Psoas muscle (tissue), 8 donors: ENCODE data around the gene L2HGDH. TPM values are rescaled to one million over a fixed set of nuclear protein-coding genes. Genes with fewer than 3 reads are reported as not detected.

Source experiments
- ATAC-seq, 4 donors: fragments of 200-7000 bp; cut with Tn5 transposase; one replicate each; pipeline ENCODE4 v1.9.1; 2020; ENCODE audit warnings: moderate library complexity in 3 of 4, mild to moderate bottlenecking in 2 of 4
- DNase-seq, 2 donors: peaks; one replicate each; pipeline ENCODE4 v3.0.0-alpha.2; 2020
- H3K27ac ChIP-seq: fragments of 200-600 bp; one replicate; pipeline ENCODE4 v1.8.0; 2022
- H3K27me3 ChIP-seq, 3 donors: fragments of 200-600 bp in 1 of 3; one replicate each; pipeline versions ENCODE4 v1.6.1 to v1.8.0; 2013 to 2022; ENCODE audit warnings: low read length in 2 of 3, mild to moderate bottlenecking in 2 of 3, moderate library complexity in 1 of 3; ENCODE audit not compliant: insufficient read depth in 3 of 3
- H3K36me3 ChIP-seq, 2 donors: fragments of 200-600 bp in 1 of 2; one replicate each; pipeline versions ENCODE4 v1.6.1 to v1.8.0; 2013 to 2022; ENCODE audit warnings: low read depth in 1 of 2, mild to moderate bottlenecking in 1 of 2, moderate library complexity in 1 of 2; ENCODE audit not compliant: insufficient read depth in 1 of 2
- H3K4me1 ChIP-seq: fragments of 200-600 bp; one replicate; pipeline ENCODE4 v1.8.0; 2022
- H3K4me3 ChIP-seq: fragments of 200-600 bp; one replicate; pipeline ENCODE4 v1.8.0; 2022; ENCODE audit warnings: mild to moderate bottlenecking
- H3K9me3 ChIP-seq: fragments of 200-600 bp; one replicate; pipeline ENCODE4 v1.8.0; 2022
- WGBS, 3 donors: extraction: QIAGEN DNeasy Blood & Tissue Kit; methylation state at CpG; one replicate each; pipeline versions ENCODE4 v1.1.6 to v1.1.7; 2013; 5-methylcytosine and 5-hydroxymethylcytosine counted together
- intact Hi-C, 2 donors: fragments of 100-400 bp; cut with DNase I; formaldehyde crosslinking; loops; one replicate each; pipeline versions ENCODE4 v1.11.0 to v1.14.2; 2022
- polyA plus RNA-seq, 3 donors: library from polyadenylated mRNA; stranded (reverse); fragments of 200-250 nt; gene quantifications; one replicate each; pipeline ENCODE4 v1.2.3, GENCODE V29; 2013
- total RNA-seq, 4 donors: library from RNA; stranded (reverse); fragmentation: NEBNext Ultra II Directional in 2 of 4; extraction: Animal tissue kit (Norgen Biotek cat#: 25700) in 2 of 4; gene quantifications; one replicate each; pipeline versions ENCODE4 v1.2.1 to v1.2.4, GENCODE V29; 2021 to 2023
- TF ChIP-seq, protein P1 (sequence below): fragments of 200-600 bp; IDR thresholded peaks from one replicate; pipeline ENCODE4 v1.8.0; 2022; ENCODE audit warnings: antibody characterized with exemption
- donor health status: healthy with polysubstance abuse.
- donor health status: DM: no; HTN: no; CAD: no; lungs with moderate emphysema.
- donor health status: Bipolar disorder and iron deficiency.
- donor health status: healthy.
- donor health status: DM: yes; HTN: yes; CAD: no.
- donor health status: DM: no; HTN: no; CAD: no.
- donor health status: DM: no; HTN: no; CAD: no.
- donor health status: DM: yes; HTN: yes; CAD: no.

The L2HGDH gene
- total and polyA plus RNA-seq, 7 donors, result 3.5 to 10.9 (median 10.0) TPM

GRCh38 chr14:50333014-50333509 lies 21.0 kb upstream of the L2HGDH start:
- peak; percentile 47 to 69 (median 63) for ATAC-seq
- Histone ChIP-seq H3K9me3 (no peaks in the 10 kb centered on the region), H3K4me3 (no peak overlapping the region), H3K4me1 (peaks cover 14% of the 10 kb centered on the region), H3K27me3 (no peaks in the 10 kb centered on the region), H3K27ac (no peak overlapping the region), H3K36me3 (peaks cover 0 to 27% of the 10 kb centered on the region in 2 donors)
- TF ChIP-seq, protein P1, sequence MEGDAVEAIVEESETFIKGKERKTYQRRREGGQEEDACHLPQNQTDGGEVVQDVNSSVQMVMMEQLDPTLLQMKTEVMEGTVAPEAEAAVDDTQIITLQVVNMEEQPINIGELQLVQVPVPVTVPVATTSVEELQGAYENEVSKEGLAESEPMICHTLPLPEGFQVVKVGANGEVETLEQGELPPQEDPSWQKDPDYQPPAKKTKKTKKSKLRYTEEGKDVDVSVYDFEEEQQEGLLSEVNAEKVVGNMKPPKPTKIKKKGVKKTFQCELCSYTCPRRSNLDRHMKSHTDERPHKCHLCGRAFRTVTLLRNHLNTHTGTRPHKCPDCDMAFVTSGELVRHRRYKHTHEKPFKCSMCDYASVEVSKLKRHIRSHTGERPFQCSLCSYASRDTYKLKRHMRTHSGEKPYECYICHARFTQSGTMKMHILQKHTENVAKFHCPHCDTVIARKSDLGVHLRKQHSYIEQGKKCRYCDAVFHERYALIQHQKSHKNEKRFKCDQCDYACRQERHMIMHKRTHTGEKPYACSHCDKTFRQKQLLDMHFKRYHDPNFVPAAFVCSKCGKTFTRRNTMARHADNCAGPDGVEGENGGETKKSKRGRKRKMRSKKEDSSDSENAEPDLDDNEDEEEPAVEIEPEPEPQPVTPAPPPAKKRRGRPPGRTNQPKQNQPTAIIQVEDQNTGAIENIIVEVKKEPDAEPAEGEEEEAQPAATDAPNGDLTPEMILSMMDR, result no peak
- intact Hi-C loops, result no loop called here
- peak in 1 of 2 donors; percentile 37 for DNase-seq
- 22 to 40% (median 33%) methylated on average over 3 of the region's 3 CpGs for WGBS, 3 donors

- TF ChIP-seq, protein P1, result no peak
- intact Hi-C loops, result no loop called here
- Histone ChIP-seq H3K4me1 (peaks cover 14% of the 10 kb centered on the region), H3K27me3 (no peaks in the 10 kb centered on the region), H3K4me3 (no peak overlapping the region), H3K27ac (no peak overlapping the region), H3K9me3 (no peaks in the 10 kb centered on the region), H3K36me3 (peaks cover 0 to 41% of the 10 kb centered on the region in 2 donors)
- ATAC-seq (no peak), DNase-seq (no peak)
These were observed 19.6 kb upstream of the L2HGDH start for GRCh38 chr14:50331596-50331995.

DNA sequence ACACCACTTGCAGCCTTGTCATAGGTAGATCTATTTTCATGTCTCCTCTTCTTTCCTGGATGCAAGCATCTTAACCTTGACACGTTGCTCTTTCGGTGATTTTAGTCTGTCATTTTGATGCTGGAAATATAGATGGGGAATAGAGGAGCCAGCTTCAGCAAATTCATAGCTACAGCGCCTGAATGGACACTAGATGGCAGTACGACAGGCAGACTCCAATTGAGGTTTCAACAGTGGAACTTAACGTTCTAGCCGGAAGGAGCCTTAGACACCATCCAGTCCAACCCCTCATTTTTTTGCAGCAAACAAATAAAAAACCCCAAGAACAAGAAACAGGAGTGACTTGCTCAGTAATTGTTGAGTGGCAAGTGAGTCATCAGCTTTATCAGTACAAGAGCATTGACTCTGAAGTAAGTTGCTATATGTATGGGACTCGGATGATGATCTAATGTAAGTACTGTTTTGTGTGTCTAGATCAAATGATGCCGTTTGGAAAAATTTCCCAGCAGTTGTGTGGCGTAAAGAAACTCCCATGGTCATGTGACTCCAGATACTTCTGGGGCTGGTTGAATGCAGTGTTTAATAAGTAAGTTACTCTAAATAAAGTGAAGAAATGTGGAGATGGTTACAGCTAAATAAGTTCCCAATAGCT lies 9.1 kb upstream of the L2HGDH start:
- Histone ChIP-seq H3K9me3 (no peaks in the 10 kb centered on the region), H3K36me3 (peaks cover 2 to 33% of the 10 kb centered on the region in 2 donors), H3K4me3 (peak overlapping the region; percentile 42), H3K4me1 (peaks cover 39% of the 10 kb centered on the region), H3K27ac (peak overlapping the region; percentile 58), H3K27me3 (no peaks in the 10 kb centered on the region)
- TF ChIP-seq, protein P1, result peak; percentile 84
- DNase-seq (no peak), ATAC-seq (peak; percentile 86 to 97 (median 92))
- intact Hi-C loops, result loop anchor here in 1 of 2 donors (1.0 kb wide), 1 partner anchor 211 kb away; the partner anchor contains the start of gene MAP4K5
- WGBS, 3 donors, result 3 to 4% (median 4%) methylated on average over 9 of the region's 9 CpGs

- peak; percentile 41 to 80 (median 57) for ATAC-seq
- Histone ChIP-seq H3K27ac (peak overlapping the region; percentile 57), H3K27me3 (no peaks in the 10 kb centered on the region), H3K4me1 (peaks cover 39% of the 10 kb centered on the region), H3K4me3 (no peak overlapping the region), H3K9me3 (no peaks in the 10 kb centered on the region), H3K36me3 (peaks cover 2 to 25% of the 10 kb centered on the region in 2 donors)
- 44 to 69% (median 48%) methylated on average over 8 of the region's 8 CpGs for WGBS, 3 donors
- TF ChIP-seq, protein P1, result no peak
- intact Hi-C loops, result no loop called here
- no peak for DNase-seq
These were observed 8.3 kb upstream of the L2HGDH start for GRCh38 chr14:50320283-50320682.
